ENCODE data around the gene SLC25A34. TPM values are rescaled to one million over a fixed set of nuclear protein-coding genes. Genes with fewer than 3 reads are reported as not detected.

The SLC25A34 gene
- total RNA-seq, 1 experiment from 2014 or later: 0.10 TPM

GRCh38 chr1:15753776-15754175 lies 17.7 kb downstream of the SLC25A34 start:
- no peak for DNase-seq (ENCODE audit: low spot score)

DNA sequence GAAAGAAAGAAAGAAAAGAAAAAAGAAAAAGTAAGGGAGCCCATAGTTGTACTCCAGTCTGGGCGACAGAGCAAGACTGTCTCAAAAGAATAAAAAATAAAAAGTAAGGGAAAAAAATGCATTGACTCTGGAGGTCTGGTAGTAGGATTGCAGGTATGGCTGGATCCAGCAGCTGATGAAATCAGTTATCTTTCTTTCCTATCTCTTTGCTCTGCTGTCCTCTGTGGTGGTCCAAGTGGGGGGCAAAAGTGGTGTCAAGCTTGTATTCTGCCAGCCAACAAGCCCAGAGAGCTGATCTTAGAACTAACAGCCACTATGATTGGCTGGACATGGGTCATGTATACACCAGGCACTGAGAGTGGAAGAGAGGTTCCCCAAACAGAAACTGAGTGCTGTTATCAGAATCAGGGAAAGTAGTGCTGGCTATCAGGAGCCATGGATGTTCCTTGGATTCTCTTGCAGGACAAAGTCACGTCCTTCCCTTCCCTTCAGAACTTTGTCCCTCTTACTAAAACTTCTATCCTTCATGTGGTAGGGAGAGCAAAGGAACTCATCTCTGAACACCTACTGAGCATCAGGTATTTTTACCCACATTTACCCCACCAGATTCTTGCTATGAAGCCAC lies 19.1 kb downstream of the SLC25A34 start:
- DNase-seq (ENCODE audit: low spot score): no peak

DNA sequence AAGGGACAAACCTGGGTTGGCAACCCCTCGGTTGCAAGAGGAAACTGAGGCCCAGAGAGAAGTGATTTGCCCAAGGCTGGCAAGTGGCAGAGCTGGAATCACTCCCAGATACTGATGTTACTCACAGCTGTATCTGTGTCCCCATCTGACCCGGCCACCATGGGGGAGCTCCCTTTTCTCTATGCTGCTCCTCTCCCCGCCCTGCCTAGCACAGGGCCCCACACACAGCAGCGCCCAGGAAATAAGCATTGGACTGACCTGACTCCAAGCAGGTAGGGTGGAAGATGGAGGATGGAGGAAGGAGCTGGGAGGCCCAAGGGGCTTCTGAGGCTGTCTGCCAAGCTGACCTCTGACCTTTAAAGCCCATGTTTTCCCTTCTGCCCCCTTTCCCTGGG lies 19.6 kb downstream of the SLC25A34 start:
- DNase-seq (ENCODE audit: low spot score): no peak

DNA sequence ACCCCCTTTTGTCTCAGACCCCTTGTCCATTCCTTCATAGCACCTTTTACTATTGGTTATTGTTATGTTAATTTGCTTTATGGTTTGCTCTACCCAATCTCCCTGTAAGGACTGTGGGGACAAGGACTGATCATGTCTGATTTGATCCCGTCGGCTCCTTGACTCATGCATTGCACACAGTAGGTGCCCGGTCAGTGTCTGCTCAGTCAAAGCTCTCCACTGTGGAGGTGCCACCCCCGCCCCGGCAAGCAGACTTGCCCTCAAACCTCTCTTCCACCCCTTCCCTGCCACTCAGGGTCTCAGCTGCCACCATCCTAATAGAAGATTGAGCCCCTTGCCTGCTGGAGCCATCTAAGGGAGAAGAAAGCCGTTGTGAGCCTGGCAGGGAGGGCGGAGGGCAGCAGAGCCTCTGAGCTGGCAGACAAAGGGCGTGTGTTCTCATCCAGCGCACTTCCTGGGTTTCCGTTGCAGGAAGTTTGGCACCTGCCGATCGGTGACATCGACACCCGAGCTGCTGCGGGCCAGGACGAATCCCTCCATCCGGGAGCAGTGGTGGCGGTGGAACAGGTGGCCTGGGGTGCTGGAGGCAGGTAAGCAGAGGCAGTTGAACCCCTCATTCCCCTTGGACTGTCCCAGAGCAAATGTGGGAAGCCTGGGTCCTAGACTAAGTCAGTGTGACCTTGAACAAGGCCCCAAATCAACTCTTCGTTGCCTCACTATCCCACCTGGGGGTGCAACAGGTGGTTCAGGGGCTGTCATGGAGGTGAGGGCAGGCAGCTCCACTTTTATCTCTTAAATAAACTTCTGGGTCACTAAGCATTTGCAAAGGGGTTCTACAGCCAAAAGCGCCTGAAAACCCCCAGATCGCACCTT lies 20.3 kb downstream of the SLC25A34 start:
- DNase-seq (ENCODE audit: low spot score): no peak

- DNase-seq (ENCODE audit: low spot score): no peak
Observed at GRCh38 chr1:15757016-15757543, 21.0 kb downstream of the SLC25A34 start.

GRCh38 chr1:15757575-15758342 lies 21.7 kb downstream of the SLC25A34 start:
- no peak for DNase-seq (ENCODE audit: low spot score)

DNA sequence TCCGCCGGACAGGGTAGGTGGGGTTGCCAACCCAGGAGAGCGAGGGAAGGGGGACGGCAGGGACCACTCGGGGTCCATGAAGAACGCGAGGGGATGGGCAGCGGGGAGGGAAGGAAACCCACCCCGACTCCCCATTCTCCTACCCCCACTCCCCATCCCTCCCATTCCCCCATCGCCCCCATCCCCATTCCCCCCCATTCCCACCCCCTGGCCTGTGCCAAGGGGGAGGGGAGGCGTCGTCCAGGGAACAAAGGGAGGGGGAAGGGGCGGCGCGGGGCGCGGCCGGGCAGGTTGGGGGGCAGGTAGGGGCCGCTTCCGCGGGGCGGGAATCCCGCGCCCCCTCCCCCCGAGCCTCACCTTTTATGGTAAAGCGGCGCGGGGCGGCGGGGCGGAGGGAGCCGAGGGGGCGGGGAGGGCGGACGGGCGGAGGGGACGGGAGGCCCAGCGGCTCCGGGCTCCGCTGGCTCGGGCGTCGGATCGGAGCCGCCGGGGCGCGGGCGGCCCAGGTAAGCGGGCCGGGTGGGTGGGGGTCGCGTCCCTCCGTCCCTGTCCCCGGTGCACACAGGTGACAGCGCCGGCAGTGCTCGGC lies 22.4 kb downstream of the SLC25A34 start, which contains the start of gene FBLIM1:
TSS of gene FBLIM1 (plus strand) at position 453 of the 589 bp plus-strand sequence. CDS start 6,189 bp downstream, outside the sequence.
- no peak for DNase-seq (ENCODE audit: low spot score)

- no peak for DNase-seq (ENCODE audit: low spot score)
Observed at GRCh38 chr1:15758953-15759661, 23.0 kb downstream of the SLC25A34 start.

- peak; percentile 85 for DNase-seq (ENCODE audit: low spot score)
Observed at GRCh38 chr1:15760520-15761211, 24.6 kb downstream of the SLC25A34 start.

DNA sequence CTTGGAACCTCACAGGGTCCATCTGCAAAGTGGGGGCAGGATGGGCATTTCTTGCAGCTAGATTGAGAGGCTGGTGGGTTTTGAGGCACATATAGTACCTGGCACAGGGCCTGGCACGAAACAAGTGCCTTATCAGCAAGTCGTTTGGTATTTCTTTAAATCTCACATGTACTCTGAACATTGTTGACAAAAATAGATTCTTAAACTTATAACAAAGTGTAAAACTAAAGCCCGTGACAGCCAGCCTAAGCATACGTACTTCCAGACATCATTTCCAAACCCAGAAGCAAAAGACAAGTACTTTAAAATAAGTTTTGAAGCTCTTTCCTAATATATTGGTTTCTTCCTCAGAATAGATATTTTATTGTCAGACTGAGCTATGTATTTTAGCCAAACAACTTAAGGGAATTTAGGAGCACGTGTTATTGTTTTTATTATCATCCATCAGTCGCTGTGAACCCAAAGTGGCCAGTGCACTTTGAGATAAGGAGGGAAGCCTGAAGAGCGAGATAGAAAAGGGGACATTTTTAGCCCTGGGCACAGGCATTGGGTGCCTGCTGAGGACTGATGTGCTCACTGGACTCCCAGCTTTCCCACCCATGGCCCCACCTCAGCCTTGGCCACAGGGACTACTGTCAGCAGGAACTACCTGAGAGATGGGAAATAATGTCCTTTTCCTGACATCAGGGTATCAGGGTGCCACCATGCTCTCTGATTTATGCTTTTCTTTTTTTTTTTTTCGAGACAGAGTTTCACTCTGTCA lies 25.5 kb downstream of the SLC25A34 start:
- no peak for DNase-seq (ENCODE audit: low spot score)

DNA sequence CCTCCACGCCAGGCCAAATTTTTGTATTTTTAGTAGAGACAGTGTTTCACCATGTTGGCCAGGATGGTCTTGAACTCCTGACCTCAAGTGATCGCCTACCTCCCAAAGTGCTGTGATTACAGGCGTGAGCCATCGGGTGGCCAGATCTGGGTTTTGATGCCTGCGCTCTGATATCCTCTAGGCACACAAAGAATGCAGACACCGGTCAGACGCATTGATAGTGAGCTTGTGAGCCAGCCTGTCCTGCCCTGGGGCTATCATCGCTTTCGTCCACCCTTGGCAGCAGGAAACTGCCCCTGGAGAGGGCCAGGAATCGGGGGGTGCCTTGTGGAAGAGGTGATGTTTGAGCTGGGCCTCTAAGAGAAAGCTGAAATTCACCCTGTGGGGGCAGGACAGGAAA lies 26.5 kb downstream of the SLC25A34 start:
- no peak for DNase-seq (ENCODE audit: low spot score)

DNA sequence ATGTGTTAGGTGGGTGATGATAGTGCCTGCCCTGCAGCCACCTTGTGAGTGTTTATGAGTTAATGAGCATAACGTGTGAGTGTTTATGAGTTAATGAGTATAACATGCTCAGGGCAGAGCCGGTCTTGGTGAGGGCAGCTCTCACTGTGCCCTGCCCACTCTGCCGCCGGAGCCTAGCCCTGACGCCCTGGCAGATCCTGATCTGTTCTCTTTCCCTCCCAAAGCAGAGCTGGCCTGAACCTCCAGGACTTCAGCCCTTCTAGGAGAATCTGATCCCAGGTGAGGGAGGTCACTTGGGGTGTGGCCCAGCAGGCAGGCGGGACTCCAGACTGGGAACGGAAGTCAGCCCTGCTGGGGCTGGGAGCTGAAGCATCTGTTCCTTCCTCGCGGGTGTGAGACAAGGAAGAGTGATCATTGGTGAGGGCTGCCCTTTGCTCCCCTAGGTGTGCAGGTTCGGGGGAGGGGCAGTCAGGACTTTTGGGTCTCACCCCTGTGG lies 28.3 kb downstream of the SLC25A34 start:
- no peak for DNase-seq (ENCODE audit: low spot score)

DNA sequence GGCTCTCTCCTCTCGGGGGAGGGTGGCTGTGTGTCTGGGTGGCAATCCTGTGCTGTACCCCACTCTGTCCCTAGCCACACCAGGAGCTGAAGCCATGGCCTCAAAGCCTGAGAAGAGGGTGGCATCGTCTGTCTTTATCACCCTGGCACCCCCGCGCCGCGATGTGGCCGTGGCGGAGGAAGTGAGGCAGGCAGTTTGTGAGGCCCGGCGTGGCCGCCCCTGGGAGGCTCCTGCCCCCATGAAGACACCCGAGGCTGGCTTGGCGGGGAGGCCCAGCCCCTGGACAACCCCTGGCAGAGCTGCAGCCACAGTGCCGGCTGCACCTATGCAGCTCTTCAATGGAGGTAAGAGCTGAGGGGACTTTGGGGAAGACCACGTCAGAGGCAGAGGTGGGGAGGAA lies 28.8 kb downstream of the SLC25A34 start:
- DNase-seq (ENCODE audit: low spot score): no peak

GRCh38 chr1:15765495-15766194 lies 29.6 kb downstream of the SLC25A34 start:
- DNase-seq (ENCODE audit: low spot score): peak; percentile 25

DNA sequence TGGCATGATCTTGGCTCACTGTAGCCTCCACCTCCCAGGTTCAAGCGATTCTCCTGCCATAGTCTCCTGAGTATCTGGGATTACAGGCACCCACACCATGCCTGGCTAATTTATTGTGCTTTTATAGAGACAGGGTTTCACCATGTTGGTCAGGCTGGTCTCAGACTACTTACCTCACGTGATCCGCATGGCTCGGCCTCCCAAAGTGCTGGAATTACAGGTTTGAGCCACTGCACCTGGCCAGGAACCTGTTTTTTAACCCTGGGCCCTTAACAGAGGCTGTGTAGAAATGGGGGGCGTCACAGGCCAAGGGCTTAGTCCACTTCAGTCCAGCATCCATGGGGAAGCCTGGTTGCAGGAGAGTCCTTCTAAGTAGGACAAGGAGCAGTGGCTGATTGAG lies 31.9 kb downstream of the SLC25A34 start:
- no peak for DNase-seq (ENCODE audit: low spot score)

GRCh38 chr1:15768388-15768787 lies 32.3 kb downstream of the SLC25A34 start:
- no peak for DNase-seq (ENCODE audit: low spot score)

DNA sequence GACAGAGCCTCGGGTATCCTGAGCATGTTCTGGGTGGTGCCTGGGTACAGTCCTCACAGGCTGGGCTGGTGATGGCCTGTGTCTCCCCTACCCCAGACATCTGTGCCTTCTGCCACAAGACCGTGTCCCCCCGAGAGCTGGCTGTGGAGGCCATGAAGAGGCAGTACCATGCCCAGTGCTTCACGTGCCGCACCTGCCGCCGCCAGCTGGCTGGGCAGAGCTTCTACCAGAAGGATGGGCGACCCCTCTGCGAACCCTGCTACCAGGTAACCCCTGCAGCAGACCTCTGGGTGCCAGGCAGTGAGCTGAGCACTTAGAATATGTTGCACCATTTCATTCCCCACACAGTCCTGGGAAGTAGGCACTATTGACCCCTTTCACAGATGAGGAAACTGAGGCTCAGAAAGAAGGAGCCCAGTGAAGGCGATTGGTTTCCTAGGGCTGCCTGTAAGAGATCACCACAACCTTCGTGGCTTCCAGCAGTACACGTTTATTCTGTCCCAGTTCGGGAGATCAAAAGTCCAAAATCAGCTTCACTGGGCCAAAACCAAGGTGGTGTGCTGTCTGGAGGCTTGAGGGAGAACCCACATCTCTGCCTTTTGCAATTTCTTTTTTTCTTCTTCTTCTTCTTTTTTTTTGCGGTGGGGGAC lies 34.4 kb downstream of the SLC25A34 start:
- DNase-seq (ENCODE audit: low spot score): no peak

DNA sequence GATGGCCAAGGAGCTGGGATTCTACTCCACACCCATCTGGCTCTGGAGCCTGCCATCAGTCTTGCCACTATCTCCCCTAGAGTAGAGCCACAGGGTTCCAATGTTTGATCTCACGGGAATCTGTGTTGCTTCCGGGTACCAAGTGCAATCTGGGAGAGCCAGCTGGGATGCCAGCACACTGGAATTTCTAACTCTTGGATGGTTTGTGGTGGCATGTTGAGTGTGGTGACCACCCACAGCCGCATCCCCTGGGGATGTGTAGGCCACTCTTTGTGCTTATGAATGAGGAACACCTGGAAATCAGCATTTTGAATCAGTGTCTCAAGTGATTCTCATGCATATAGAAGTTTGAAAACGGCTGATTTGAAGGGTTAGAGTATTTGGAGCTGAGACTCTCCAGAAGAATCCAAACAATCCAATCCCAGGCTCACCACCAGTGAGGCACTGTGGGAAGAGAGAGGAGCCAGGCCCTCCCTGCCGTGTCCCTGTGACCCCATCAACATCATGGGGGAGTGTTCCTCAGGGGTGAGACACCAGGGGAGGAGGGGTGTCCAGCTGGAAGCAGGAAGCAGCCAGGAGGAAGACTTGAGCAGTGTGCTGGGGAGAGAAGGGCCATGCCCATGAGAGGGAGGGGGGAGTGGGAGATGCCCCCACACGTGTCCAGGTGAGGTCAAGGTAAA lies 35.9 kb downstream of the SLC25A34 start:
- no peak for DNase-seq (ENCODE audit: low spot score)

All from H4 (cell line).